H9 (cell line): ENCODE results near the gene YTHDC2. TPM values are rescaled to one million over a fixed set of nuclear protein-coding genes. Genes with fewer than 3 reads are reported as not detected.

ENCODE experiments used
- DNase-seq: peaks from one replicate; pipeline ENCODE4 v3.0.0-alpha.2; 2017
- H2AFZ ChIP-seq: one replicate; pipeline ENCODE4 v1.6.1; 2013; ENCODE audit warnings: mild to moderate bottlenecking, low read length, control low read depth, moderate library complexity
- H2AK5ac ChIP-seq: 2 replicates; pipeline ENCODE4 v1.6.1; 2013; ENCODE audit warnings: low read length, control low read depth, mixed read lengths; ENCODE audit not compliant: insufficient read length
- H2BK120ac ChIP-seq: one replicate; pipeline ENCODE4 v1.6.1; 2013; ENCODE audit warnings: low read depth, mild to moderate bottlenecking, low read length, control low read depth, inconsistent platforms; ENCODE audit not compliant: poor library complexity, severe bottlenecking
- H2BK12ac ChIP-seq: 2 replicates; pipeline ENCODE4 v1.6.1; 2013; ENCODE audit warnings: low read length, control low read depth, mixed read lengths, low read depth; ENCODE audit not compliant: insufficient read length
- H2BK15ac ChIP-seq: 2 replicates; pipeline ENCODE4 v1.6.1; 2013; ENCODE audit warnings: low read depth, low read length, control low read depth
- H2BK20ac ChIP-seq: one replicate; pipeline ENCODE4 v1.6.1; 2013; ENCODE audit warnings: low read depth, mild to moderate bottlenecking, low read length, control low read depth, inconsistent platforms; ENCODE audit not compliant: poor library complexity, severe bottlenecking
- H2BK5ac ChIP-seq: 2 replicates; pipeline ENCODE4 v1.6.1; 2013; ENCODE audit warnings: low read length, control low read depth, mixed read lengths; ENCODE audit not compliant: insufficient read length
- H3K14ac ChIP-seq: 2 replicates; pipeline ENCODE4 v1.6.1; 2013; ENCODE audit warnings: low read length, control low read depth; ENCODE audit not compliant: insufficient read depth
- H3K18ac ChIP-seq: 2 replicates; pipeline ENCODE4 v1.6.1; 2013; ENCODE audit warnings: low read depth, mild to moderate bottlenecking, mixed read lengths, low read length, control low read depth; ENCODE audit not compliant: insufficient read length
- H3K23ac ChIP-seq: 2 replicates; pipeline ENCODE4 v1.6.1; 2013; ENCODE audit warnings: low read length, control low read depth, mixed read lengths, low read depth; ENCODE audit not compliant: insufficient read length
- H3K23me2 ChIP-seq: 2 replicates; pipeline ENCODE4 v1.6.1; 2013; ENCODE audit warnings: low read depth, mild to moderate bottlenecking, mixed read lengths, low read length, control low read depth; ENCODE audit not compliant: insufficient read length, poor library complexity, severe bottlenecking
- H3K27ac ChIP-seq: 2 replicates; pipeline ENCODE4 v1.5.1; 2013; ENCODE audit warnings: low read length, control low read depth, mixed read lengths, low read depth; ENCODE audit not compliant: insufficient read length
- H3K27me3 ChIP-seq: 2 replicates; pipeline ENCODE4 v1.6.1; 2013; ENCODE audit warnings: low read length, control low read depth, inconsistent platforms; ENCODE audit not compliant: insufficient read depth
- H3K4ac ChIP-seq: 2 replicates; pipeline ENCODE4 v1.6.1; 2013; ENCODE audit warnings: low read depth, mild to moderate bottlenecking, control low read depth, inconsistent platforms, low read length, moderate library complexity
- H3K4me1 ChIP-seq: 2 replicates; pipeline ENCODE4 v1.6.1; 2013; ENCODE audit warnings: low read length, control low read depth, inconsistent platforms; ENCODE audit not compliant: insufficient read depth
- H3K4me2 ChIP-seq: 2 replicates; pipeline ENCODE4 v1.6.1; 2013; ENCODE audit warnings: low read length, control low read depth, mixed read lengths; ENCODE audit not compliant: insufficient read length, insufficient read depth
- H3K56ac ChIP-seq: 2 replicates; pipeline ENCODE4 v1.6.1; 2013; ENCODE audit warnings: low read depth, mild to moderate bottlenecking, mixed read lengths, low read length, control low read depth; ENCODE audit not compliant: insufficient read length
- H3K79me1 ChIP-seq: 2 replicates; pipeline ENCODE4 v1.6.1; 2013; ENCODE audit warnings: low read depth, mild to moderate bottlenecking, moderate library complexity, low read length, control low read depth, inconsistent platforms; ENCODE audit not compliant: insufficient read depth, poor library complexity, severe bottlenecking
- H3K79me2 ChIP-seq: 2 replicates; pipeline ENCODE4 v1.6.1; 2013; ENCODE audit warnings: low read length, control low read depth, inconsistent platforms; ENCODE audit not compliant: insufficient read depth
- H3K9ac ChIP-seq: 2 replicates; pipeline ENCODE4 v1.6.1; 2013; ENCODE audit warnings: low read length, control low read depth, mixed read lengths; ENCODE audit not compliant: insufficient read length; ENCODE audit errors: extremely low read depth
- H3K9me3 ChIP-seq: one replicate; pipeline ENCODE4 v1.6.1; 2013; ENCODE audit warnings: low read depth, low read length, inconsistent platforms; ENCODE audit not compliant: control insufficient read depth
- H3T11ph ChIP-seq: one replicate; pipeline ENCODE4 v1.6.1; 2013; ENCODE audit warnings: mild to moderate bottlenecking, low read length, control low read depth, inconsistent platforms
- H4K20me1 ChIP-seq: one replicate; pipeline ENCODE4 v1.6.1; 2013; ENCODE audit not compliant: control insufficient read depth, insufficient read length, insufficient read depth
- H4K5ac ChIP-seq: 2 replicates; pipeline ENCODE4 v1.6.1; 2013; ENCODE audit warnings: low read depth, mild to moderate bottlenecking, mixed read lengths, low read length, control low read depth; ENCODE audit not compliant: insufficient read length
- H4K8ac ChIP-seq: replicated peaks from 2 replicates; pipeline ENCODE4 v1.6.1; 2013; ENCODE audit warnings: low read length, control low read depth, mixed read lengths, low read depth; ENCODE audit not compliant: insufficient read length
- H4K91ac ChIP-seq: 2 replicates; pipeline ENCODE4 v1.6.1; 2013; ENCODE audit warnings: low read depth, mild to moderate bottlenecking, moderate library complexity, mixed read lengths, low read length, control low read depth; ENCODE audit not compliant: insufficient read length
- H3K27ac Mint-ChIP-seq, 3 experiments: 2 replicates in 2 of 3; 3 replicates in 1 of 3; pipeline ENCODE4 v1.8.0; 2020 to 2021; ENCODE audit warnings: mixed read lengths in 3 of 3, mild to moderate bottlenecking in 1 of 3, moderate library complexity in 1 of 3
- H3K27me3 Mint-ChIP-seq: 2 replicates; pipeline ENCODE4 v1.8.0; 2021; ENCODE audit warnings: low read depth, mild to moderate bottlenecking, moderate library complexity, mixed read lengths
- H3K36me3 Mint-ChIP-seq, 3 experiments: 2 replicates in 2 of 3; 3 replicates in 1 of 3; pipeline ENCODE4 v1.8.0; 2020 to 2021; ENCODE audit warnings: low read depth in 3 of 3, mixed read lengths in 3 of 3; ENCODE audit not compliant: insufficient read depth in 1 of 3
- H3K4me1 Mint-ChIP-seq, 2 experiments: 2 replicates each; pipeline ENCODE4 v1.8.0; 2020; ENCODE audit warnings: mixed read lengths in 2 of 2
- H3K4me3 Mint-ChIP-seq, 2 experiments: 2 replicates in 1 of 2; 3 replicates in 1 of 2; pipeline ENCODE4 v1.8.0; 2020 to 2021; ENCODE audit warnings: mild to moderate bottlenecking in 2 of 2, mixed read lengths in 2 of 2, moderate library complexity in 1 of 2
- H3K9me3 Mint-ChIP-seq, 2 experiments: 2 replicates in 1 of 2; 3 replicates in 1 of 2; pipeline ENCODE4 v1.8.0; 2020; ENCODE audit warnings: mild to moderate bottlenecking in 2 of 2, mixed read lengths in 2 of 2, moderate library complexity in 1 of 2
- WGBS: extraction: QIAGEN DNeasy Blood & Tissue Kit; methylation state at CpG from one replicate; pipeline ENCODE4 v1.1.7; 2013; ENCODE audit warnings: missing lambda C conversion rate, low lambda C conversion rate, mixed read lengths; ENCODE audit not compliant: insufficient read length; ENCODE audit errors: extremely low coverage; 5-methylcytosine and 5-hydroxymethylcytosine counted together
- total RNA-seq: library from RNA; stranded (reverse); gene quantifications from 2 replicates; pipeline ENCODE4 v1.2.1, GENCODE V29; 2021
- TF ChIP-seq, protein P1 (sequence below): fragments of 200-600 bp; sonication (generic); conservative IDR thresholded peaks from 3 replicates; pipeline ENCODE4 v1.8.0; 2021; ENCODE audit warnings: antibody characterized with exemption, mild to moderate bottlenecking

YTHDC2 gene
- total RNA-seq, 1 experiment from 2014 or later, result 22.5 TPM

GRCh38 chr5:113546703-113547183, 33.2 kb downstream of the YTHDC2 start:
- no peak overlapping the region for H3K4me2 ChIP-seq
- no peak overlapping the region for H3T11ph ChIP-seq
- DNase-seq, result no peak
- H3K23ac ChIP-seq, result no peak overlapping the region
- H3K27me3 ChIP-seq, result no peaks in the 10 kb centered on the region
- no peak overlapping the region for H2BK5ac ChIP-seq
- H2BK15ac ChIP-seq, result no peak overlapping the region
- H2BK120ac ChIP-seq, result no peak overlapping the region
- H3K79me2 ChIP-seq, result no peaks in the 10 kb centered on the region
- H3K9ac ChIP-seq, result no peak overlapping the region
- no peak overlapping the region for H2BK12ac ChIP-seq
- no peak overlapping the region for H2AK5ac ChIP-seq
- peak overlapping the region in 2 of 3 experiments; percentile 19 to 41; a peak in 2 of 7 replicates for H3K27ac Mint-ChIP-seq
- H3K27ac ChIP-seq, result no peak overlapping the region
- H2AFZ ChIP-seq, result no peak overlapping the region
- no peak overlapping the region for H3K14ac ChIP-seq
- no peaks in the 10 kb centered on the region for H3K23me2 ChIP-seq
- no peak overlapping the region for H3K4ac ChIP-seq
- no peaks in the 10 kb centered on the region for H3K79me1 ChIP-seq
- no peak overlapping the region for H4K8ac ChIP-seq
- H4K20me1 ChIP-seq, result no peaks in the 10 kb centered on the region
- H3K56ac ChIP-seq, result no peak overlapping the region
- no CpG with 5 or more reads among the region's 3 CpGs for WGBS
- TF ChIP-seq, protein P1, sequence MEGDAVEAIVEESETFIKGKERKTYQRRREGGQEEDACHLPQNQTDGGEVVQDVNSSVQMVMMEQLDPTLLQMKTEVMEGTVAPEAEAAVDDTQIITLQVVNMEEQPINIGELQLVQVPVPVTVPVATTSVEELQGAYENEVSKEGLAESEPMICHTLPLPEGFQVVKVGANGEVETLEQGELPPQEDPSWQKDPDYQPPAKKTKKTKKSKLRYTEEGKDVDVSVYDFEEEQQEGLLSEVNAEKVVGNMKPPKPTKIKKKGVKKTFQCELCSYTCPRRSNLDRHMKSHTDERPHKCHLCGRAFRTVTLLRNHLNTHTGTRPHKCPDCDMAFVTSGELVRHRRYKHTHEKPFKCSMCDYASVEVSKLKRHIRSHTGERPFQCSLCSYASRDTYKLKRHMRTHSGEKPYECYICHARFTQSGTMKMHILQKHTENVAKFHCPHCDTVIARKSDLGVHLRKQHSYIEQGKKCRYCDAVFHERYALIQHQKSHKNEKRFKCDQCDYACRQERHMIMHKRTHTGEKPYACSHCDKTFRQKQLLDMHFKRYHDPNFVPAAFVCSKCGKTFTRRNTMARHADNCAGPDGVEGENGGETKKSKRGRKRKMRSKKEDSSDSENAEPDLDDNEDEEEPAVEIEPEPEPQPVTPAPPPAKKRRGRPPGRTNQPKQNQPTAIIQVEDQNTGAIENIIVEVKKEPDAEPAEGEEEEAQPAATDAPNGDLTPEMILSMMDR, result no peak
- H3K4me1 Mint-ChIP-seq, result no peaks in the 10 kb centered on the region
- H3K18ac ChIP-seq, result no peak overlapping the region
- peaks cover 0 to 46% (median 42%) of the 10 kb centered on the region in 3 experiments; a peak in 6 of 7 replicates for H3K36me3 Mint-ChIP-seq
- no peak overlapping the region for H4K5ac ChIP-seq
- H2BK20ac ChIP-seq, result no peak overlapping the region
- no peak overlapping the region for H3K4me3 Mint-ChIP-seq
- no peaks in the 10 kb centered on the region for H3K9me3 ChIP-seq
- no peak overlapping the region for H4K91ac ChIP-seq
- no peaks in the 10 kb centered on the region for H3K4me1 ChIP-seq
- H3K27me3 Mint-ChIP-seq, result no peaks in the 10 kb centered on the region
- H3K9me3 Mint-ChIP-seq, result no peaks in the 10 kb centered on the region
